Prostate gland (tissue), 2 donors: ENCODE data around the gene CEACAM3.

Experiments
- POLR2AphosphoS5 ChIP-seq: sonication (generic); formaldehyde crosslinking; IDR thresholded peaks from one replicate; pipeline ENCODE4 v1.6.1; 2017; ENCODE audit warnings: antibody characterized with exemption
- TF ChIP-seq, protein P1 (sequence below), 4 experiments: fragments of 200-600 bp in 2 of 4; fragments of 450-650 bp in 2 of 4; sonication (generic) in 2 of 4; IDR thresholded peaks; 1 replicate in 3 of 4; 2 replicates in 1 of 4; pipeline ENCODE4 v1.5.1; 2016 to 2019; ENCODE audit warnings: antibody characterized with exemption in 4 of 4, mild to moderate bottlenecking in 2 of 4, moderate library complexity in 2 of 4

DNA sequence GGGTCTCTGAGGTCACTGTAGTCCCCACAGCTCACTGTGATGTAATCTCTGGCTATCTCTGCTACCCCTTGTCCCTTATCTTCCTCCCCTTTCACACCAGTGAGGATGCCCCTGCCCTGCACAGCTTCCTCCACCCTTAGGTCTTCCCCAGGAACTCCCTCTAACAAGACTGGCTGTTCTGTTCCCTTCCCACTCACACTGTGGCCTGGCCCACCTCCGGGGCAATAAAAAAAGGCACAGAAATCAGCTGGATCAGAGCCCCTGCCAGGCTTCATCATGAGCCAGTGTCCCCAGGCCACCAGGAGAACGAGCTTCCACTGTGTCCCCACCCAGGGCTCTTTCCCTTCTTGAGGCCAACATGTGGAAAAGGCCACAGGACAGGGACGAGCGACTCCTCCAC, 4.6 kb downstream of the CEACAM3 start:
- TF ChIP-seq POLR2AphosphoS5, result no peak
- TF ChIP-seq, protein P1, sequence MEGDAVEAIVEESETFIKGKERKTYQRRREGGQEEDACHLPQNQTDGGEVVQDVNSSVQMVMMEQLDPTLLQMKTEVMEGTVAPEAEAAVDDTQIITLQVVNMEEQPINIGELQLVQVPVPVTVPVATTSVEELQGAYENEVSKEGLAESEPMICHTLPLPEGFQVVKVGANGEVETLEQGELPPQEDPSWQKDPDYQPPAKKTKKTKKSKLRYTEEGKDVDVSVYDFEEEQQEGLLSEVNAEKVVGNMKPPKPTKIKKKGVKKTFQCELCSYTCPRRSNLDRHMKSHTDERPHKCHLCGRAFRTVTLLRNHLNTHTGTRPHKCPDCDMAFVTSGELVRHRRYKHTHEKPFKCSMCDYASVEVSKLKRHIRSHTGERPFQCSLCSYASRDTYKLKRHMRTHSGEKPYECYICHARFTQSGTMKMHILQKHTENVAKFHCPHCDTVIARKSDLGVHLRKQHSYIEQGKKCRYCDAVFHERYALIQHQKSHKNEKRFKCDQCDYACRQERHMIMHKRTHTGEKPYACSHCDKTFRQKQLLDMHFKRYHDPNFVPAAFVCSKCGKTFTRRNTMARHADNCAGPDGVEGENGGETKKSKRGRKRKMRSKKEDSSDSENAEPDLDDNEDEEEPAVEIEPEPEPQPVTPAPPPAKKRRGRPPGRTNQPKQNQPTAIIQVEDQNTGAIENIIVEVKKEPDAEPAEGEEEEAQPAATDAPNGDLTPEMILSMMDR (IDR thresholded peaks at IDR 0.05), result no peak
